ENCODE measurements around the gene POLR1F. TPM values are rescaled to one million over a fixed set of nuclear protein-coding genes. Genes with fewer than 3 reads are reported as not detected.

The POLR1F gene
- polyA plus RNA-seq, 2 donors = 4.1 to 5.9 TPM

GRCh38 chr7:19713676-19714075 is 4.8 kb upstream of the POLR1F start:
- H3K4me1 ChIP-seq (ENCODE audit: control insufficient read depth in 2 of 2, insufficient read depth in 2 of 2, low read length in 1 of 2) = no peaks in the 10 kb centered on the region
- 36 to 43% methylated on average over 1 of the region's 1 CpG for WGBS, 2 donors
- no peaks in the 10 kb centered on the region for H3K36me3 ChIP-seq (ENCODE audit: control insufficient read depth in 2 of 2, insufficient read depth in 2 of 2, low read length in 1 of 2)
- no peaks in the 10 kb centered on the region for H3K27me3 ChIP-seq (ENCODE audit: control insufficient read depth in 1 of 2, insufficient read depth in 2 of 2, low read length in 2 of 2)
- no peak overlapping the region for H3K4me3 ChIP-seq (ENCODE audit: low read depth in 1 of 2, low read length in 2 of 2)
- H3K27ac ChIP-seq (ENCODE audit: low read depth in 2 of 2, low read length in 1 of 2) = no peak overlapping the region
- no peaks in the 10 kb centered on the region for H3K9me3 ChIP-seq (ENCODE audit: control insufficient read depth in 2 of 2, insufficient read depth in 1 of 2, low read depth in 1 of 2, low read length in 1 of 2)

GRCh38 chr7:19709249-19709578 is 377 bp upstream of the POLR1F start:
- Histone ChIP-seq H3K27ac (ENCODE audit: low read depth in 2 of 2, low read length in 1 of 2) (no peak overlapping the region), H3K9me3 (ENCODE audit: control insufficient read depth in 2 of 2, insufficient read depth in 1 of 2, low read depth in 1 of 2, low read length in 1 of 2) (no peaks in the 10 kb centered on the region), H3K36me3 (ENCODE audit: control insufficient read depth in 2 of 2, insufficient read depth in 2 of 2, low read length in 1 of 2) (no peaks in the 10 kb centered on the region), H3K4me3 (ENCODE audit: low read depth in 1 of 2, low read length in 2 of 2) (no peak overlapping the region), H3K27me3 (ENCODE audit: control insufficient read depth in 1 of 2, insufficient read depth in 2 of 2, low read length in 2 of 2) (no peaks in the 10 kb centered on the region), H3K4me1 (ENCODE audit: control insufficient read depth in 2 of 2, insufficient read depth in 2 of 2, low read length in 1 of 2) (no peaks in the 10 kb centered on the region)
- WGBS, 2 donors = 54 to 57% methylated on average over 6 of the region's 6 CpGs

- Histone ChIP-seq H3K36me3 (ENCODE audit: control insufficient read depth in 2 of 2, insufficient read depth in 2 of 2, low read length in 1 of 2) (no peaks in the 10 kb centered on the region), H3K27ac (ENCODE audit: low read depth in 2 of 2, low read length in 1 of 2) (no peak overlapping the region), H3K9me3 (ENCODE audit: control insufficient read depth in 2 of 2, insufficient read depth in 1 of 2, low read depth in 1 of 2, low read length in 1 of 2) (no peaks in the 10 kb centered on the region), H3K4me3 (ENCODE audit: low read depth in 1 of 2, low read length in 2 of 2) (no peak overlapping the region), H3K4me1 (ENCODE audit: control insufficient read depth in 2 of 2, insufficient read depth in 2 of 2, low read length in 1 of 2) (no peaks in the 10 kb centered on the region), H3K27me3 (ENCODE audit: control insufficient read depth in 1 of 2, insufficient read depth in 2 of 2, low read length in 2 of 2) (no peaks in the 10 kb centered on the region)
- 63 to 64% methylated on average over 3 of the region's 3 CpGs for WGBS, 2 donors
These were observed 1.6 kb downstream of the POLR1F start for GRCh38 chr7:19707240-19707639.

DNA sequence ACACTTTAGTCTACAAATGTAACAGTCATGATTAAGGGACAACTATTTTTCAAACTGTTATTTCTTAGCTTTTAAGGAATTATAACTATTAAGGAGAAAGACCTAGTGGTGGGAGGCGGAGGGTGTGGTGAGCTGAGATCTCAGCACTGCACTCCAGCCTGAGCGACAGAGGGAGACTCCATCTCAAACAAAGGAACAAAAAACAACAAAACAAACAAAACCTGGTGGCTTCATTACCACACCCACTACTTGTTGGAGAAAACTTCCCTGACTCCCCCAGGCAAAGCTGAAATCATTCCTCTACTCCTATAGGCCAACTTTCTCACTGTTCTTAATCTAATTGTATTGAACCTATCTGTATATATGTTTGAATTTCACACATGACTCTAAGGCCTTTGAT is 3.2 kb downstream of the POLR1F start:
- WGBS, 2 donors = 83 to 86% methylated on average over 2 of the region's 2 CpGs
- H3K9me3 ChIP-seq (ENCODE audit: control insufficient read depth in 2 of 2, insufficient read depth in 1 of 2, low read depth in 1 of 2, low read length in 1 of 2) = no peaks in the 10 kb centered on the region
- H3K27me3 ChIP-seq (ENCODE audit: control insufficient read depth in 1 of 2, insufficient read depth in 2 of 2, low read length in 2 of 2) = no peaks in the 10 kb centered on the region
- no peaks in the 10 kb centered on the region for H3K4me1 ChIP-seq (ENCODE audit: control insufficient read depth in 2 of 2, insufficient read depth in 2 of 2, low read length in 1 of 2)
- no peaks in the 10 kb centered on the region for H3K36me3 ChIP-seq (ENCODE audit: control insufficient read depth in 2 of 2, insufficient read depth in 2 of 2, low read length in 1 of 2)
- no peak overlapping the region for H3K27ac ChIP-seq (ENCODE audit: low read depth in 2 of 2, low read length in 1 of 2)
- no peak overlapping the region for H3K4me3 ChIP-seq (ENCODE audit: low read depth in 1 of 2, low read length in 2 of 2)

DNA sequence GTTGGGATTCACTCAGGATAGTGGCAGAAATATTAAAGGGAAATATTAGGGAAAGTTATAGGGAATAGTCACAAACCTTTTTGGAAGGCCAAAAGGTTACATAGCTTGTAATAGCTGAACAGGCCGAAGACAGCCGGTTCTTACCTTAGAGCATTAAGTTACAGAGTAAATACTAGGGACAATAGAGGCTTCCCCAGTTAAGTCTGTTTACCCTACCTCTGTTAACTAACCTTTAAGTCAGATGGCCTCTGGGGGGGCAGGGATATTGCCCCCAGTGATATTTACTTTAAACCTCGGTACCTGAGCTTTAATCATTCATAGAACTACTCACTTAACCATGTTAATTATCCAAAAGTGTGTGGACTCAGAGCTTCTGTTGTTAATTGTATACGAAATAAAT is 7.4 kb downstream of the POLR1F start:
- Histone ChIP-seq H3K36me3 (ENCODE audit: control insufficient read depth in 2 of 2, insufficient read depth in 2 of 2, low read length in 1 of 2) (no peaks in the 10 kb centered on the region), H3K27me3 (ENCODE audit: control insufficient read depth in 1 of 2, insufficient read depth in 2 of 2, low read length in 2 of 2) (no peaks in the 10 kb centered on the region), H3K4me1 (ENCODE audit: control insufficient read depth in 2 of 2, insufficient read depth in 2 of 2, low read length in 1 of 2) (no peaks in the 10 kb centered on the region), H3K4me3 (ENCODE audit: low read depth in 1 of 2, low read length in 2 of 2) (no peak overlapping the region), H3K9me3 (ENCODE audit: control insufficient read depth in 2 of 2, insufficient read depth in 1 of 2, low read depth in 1 of 2, low read length in 1 of 2) (no peaks in the 10 kb centered on the region), H3K27ac (ENCODE audit: low read depth in 2 of 2, low read length in 1 of 2) (no peak overlapping the region)
- 82 to 83% methylated on average over 4 of the region's 4 CpGs for WGBS, 2 donors

- WGBS, 2 donors = 75 to 85% methylated on average over 3 of the region's 3 CpGs
- Histone ChIP-seq H3K9me3 (ENCODE audit: control insufficient read depth in 2 of 2, insufficient read depth in 1 of 2, low read depth in 1 of 2, low read length in 1 of 2) (no peaks in the 10 kb centered on the region), H3K4me1 (ENCODE audit: control insufficient read depth in 2 of 2, insufficient read depth in 2 of 2, low read length in 1 of 2) (no peaks in the 10 kb centered on the region), H3K4me3 (ENCODE audit: low read depth in 1 of 2, low read length in 2 of 2) (no peak overlapping the region), H3K36me3 (ENCODE audit: control insufficient read depth in 2 of 2, insufficient read depth in 2 of 2, low read length in 1 of 2) (no peaks in the 10 kb centered on the region), H3K27me3 (ENCODE audit: control insufficient read depth in 1 of 2, insufficient read depth in 2 of 2, low read length in 2 of 2) (no peaks in the 10 kb centered on the region), H3K27ac (ENCODE audit: low read depth in 2 of 2, low read length in 1 of 2) (no peak overlapping the region)
These were observed 7.9 kb downstream of the POLR1F start for GRCh38 chr7:19700936-19701335.

DNA sequence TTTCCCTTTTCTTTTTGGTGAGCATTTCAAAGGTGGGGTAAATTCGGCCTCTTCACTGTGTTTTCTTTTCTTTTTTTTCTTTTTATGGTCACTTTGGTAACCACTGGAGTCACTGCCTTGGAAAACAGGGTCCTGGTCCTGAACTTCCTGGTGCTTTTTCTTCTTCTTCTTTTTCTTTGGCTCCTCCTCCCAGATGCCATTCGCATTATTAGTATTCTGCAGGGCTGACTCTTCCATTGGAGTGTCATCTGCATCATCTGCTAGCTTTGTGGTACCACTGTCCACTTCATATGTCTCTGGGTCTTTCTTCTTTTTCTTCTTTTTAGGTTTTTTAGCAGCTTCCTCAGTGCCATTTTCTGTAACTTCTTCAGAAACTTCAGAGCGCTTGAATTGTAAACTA is 10.5 kb downstream of the POLR1F start:
- Histone ChIP-seq H3K4me1 (ENCODE audit: control insufficient read depth in 2 of 2, insufficient read depth in 2 of 2, low read length in 1 of 2) (no peaks in the 10 kb centered on the region), H3K4me3 (ENCODE audit: low read depth in 1 of 2, low read length in 2 of 2) (no peak overlapping the region), H3K27me3 (ENCODE audit: control insufficient read depth in 1 of 2, insufficient read depth in 2 of 2, low read length in 2 of 2) (no peaks in the 10 kb centered on the region), H3K36me3 (ENCODE audit: control insufficient read depth in 2 of 2, insufficient read depth in 2 of 2, low read length in 1 of 2) (no peaks in the 10 kb centered on the region), H3K27ac (ENCODE audit: low read depth in 2 of 2, low read length in 1 of 2) (no peak overlapping the region), H3K9me3 (ENCODE audit: control insufficient read depth in 2 of 2, insufficient read depth in 1 of 2, low read depth in 1 of 2, low read length in 1 of 2) (no peaks in the 10 kb centered on the region)
- 92 to 93% methylated on average over 3 of the region's 3 CpGs for WGBS, 2 donors

DNA sequence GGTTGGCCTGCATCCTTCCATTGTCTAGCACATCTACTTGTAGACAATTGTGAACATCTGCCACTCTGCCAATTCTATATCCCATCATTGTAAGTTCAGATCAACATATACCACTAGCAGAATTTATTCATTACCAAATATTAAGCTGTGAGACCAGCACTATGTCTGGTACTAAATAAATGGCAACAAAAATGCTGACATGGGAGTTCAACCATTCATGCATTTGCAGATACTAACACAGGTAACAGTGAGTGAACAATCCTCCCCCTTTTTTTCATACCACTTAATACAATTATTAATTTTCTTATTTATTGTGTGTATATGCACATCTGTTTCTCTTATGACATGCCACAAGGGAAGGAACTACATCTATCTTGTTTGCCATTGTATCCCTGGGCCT is 11.9 kb downstream of the POLR1F start:
- H3K27ac ChIP-seq (ENCODE audit: low read depth in 2 of 2, low read length in 1 of 2) = no peak overlapping the region
- no peaks in the 10 kb centered on the region for H3K4me1 ChIP-seq (ENCODE audit: control insufficient read depth in 2 of 2, insufficient read depth in 2 of 2, low read length in 1 of 2)
- no peaks in the 10 kb centered on the region for H3K9me3 ChIP-seq (ENCODE audit: control insufficient read depth in 2 of 2, insufficient read depth in 1 of 2, low read depth in 1 of 2, low read length in 1 of 2)

GRCh38 chr7:19692111-19692828 is 16.6 kb downstream of the POLR1F start:
- 94 to 97% methylated on average over 26 of the region's 26 CpGs for WGBS, 2 donors
- Histone ChIP-seq H3K36me3 (ENCODE audit: control insufficient read depth in 2 of 2, insufficient read depth in 2 of 2, low read length in 1 of 2) (no peaks in the 10 kb centered on the region), H3K4me3 (ENCODE audit: low read depth in 1 of 2, low read length in 2 of 2) (no peak overlapping the region), H3K9me3 (ENCODE audit: control insufficient read depth in 2 of 2, insufficient read depth in 1 of 2, low read depth in 1 of 2, low read length in 1 of 2) (no peaks in the 10 kb centered on the region), H3K27me3 (ENCODE audit: control insufficient read depth in 1 of 2, insufficient read depth in 2 of 2, low read length in 2 of 2) (no peaks in the 10 kb centered on the region), H3K4me1 (ENCODE audit: control insufficient read depth in 2 of 2, insufficient read depth in 2 of 2, low read length in 1 of 2) (no peaks in the 10 kb centered on the region), H3K27ac (ENCODE audit: low read depth in 2 of 2, low read length in 1 of 2) (no peak overlapping the region)

More for the DNA sequence above, 11.9 kb downstream of the POLR1F start:
- Histone ChIP-seq H3K27me3 (ENCODE audit: control insufficient read depth in 1 of 2, insufficient read depth in 2 of 2, low read length in 2 of 2) (no peaks in the 10 kb centered on the region), H3K36me3 (ENCODE audit: control insufficient read depth in 2 of 2, insufficient read depth in 2 of 2, low read length in 1 of 2) (no peaks in the 10 kb centered on the region), H3K4me3 (ENCODE audit: low read depth in 1 of 2, low read length in 2 of 2) (no peak overlapping the region)

- Histone ChIP-seq H3K27me3 (ENCODE audit: control insufficient read depth in 1 of 2, insufficient read depth in 2 of 2, low read length in 2 of 2) (no peaks in the 10 kb centered on the region), H3K4me1 (ENCODE audit: control insufficient read depth in 2 of 2, insufficient read depth in 2 of 2, low read length in 1 of 2) (no peaks in the 10 kb centered on the region), H3K9me3 (ENCODE audit: control insufficient read depth in 2 of 2, insufficient read depth in 1 of 2, low read depth in 1 of 2, low read length in 1 of 2) (no peaks in the 10 kb centered on the region), H3K36me3 (ENCODE audit: control insufficient read depth in 2 of 2, insufficient read depth in 2 of 2, low read length in 1 of 2) (no peaks in the 10 kb centered on the region), H3K27ac (ENCODE audit: low read depth in 2 of 2, low read length in 1 of 2) (no peak overlapping the region), H3K4me3 (ENCODE audit: low read depth in 1 of 2, low read length in 2 of 2) (no peak overlapping the region)
- 56 to 61% methylated on average over 1 of the region's 1 CpG for WGBS, 2 donors
These were observed 18.1 kb downstream of the POLR1F start for GRCh38 chr7:19690736-19691135.

Data from esophagus (tissue), 2 donors.